ENCODE results near the gene SPEM3. TPM values are rescaled to one million over a fixed set of nuclear protein-coding genes. Genes with fewer than 3 reads are reported as not detected.

SPEM3 gene
- total RNA-seq: not detected in 3 replicates
- long read RNA-seq: 0 reads

GRCh38 chr17:7428557-7428956 is at the start of gene SPEM3:
Gene SPEM3 (plus strand): TSS chr17:7428857. CDS start chr17:7428903, 46 bp downstream.
- Mint-ChIP-seq H3K4me1 (ENCODE audit: low read depth) (no peaks in the 10 kb centered on the region), H3K27ac (ENCODE audit: unreplicated experiment) (no peak within 1 kb of the TSS), H3K36me3 (ENCODE audit: low read depth) (no peaks in the 10 kb centered on the region), H3K4me3 (ENCODE audit: unreplicated experiment) (no peak within 1 kb of the TSS), H3K27me3 (ENCODE audit: low read depth) (no peaks in the 10 kb centered on the region), H3K9me3 (ENCODE audit: low read depth) (no peaks in the 10 kb centered on the region)
- no peak for TF ChIP-seq CTCF (IDR thresholded peaks at IDR 0.05)
- no peak for DNase-seq (ENCODE audit: low spot score)

- no peak for DNase-seq (ENCODE audit: low spot score)
- H3K4me3 Mint-ChIP-seq (ENCODE audit: unreplicated experiment): no peak overlapping the region
- no peak overlapping the region for H3K27ac Mint-ChIP-seq (ENCODE audit: unreplicated experiment)
- peaks cover 10% of the 10 kb centered on the region for H3K4me1 Mint-ChIP-seq (ENCODE audit: low read depth)
- H3K27me3 Mint-ChIP-seq (ENCODE audit: low read depth): peaks cover 33% of the 10 kb centered on the region
- TF ChIP-seq CTCF (IDR thresholded peaks at IDR 0.05): no peak
- H3K36me3 Mint-ChIP-seq (ENCODE audit: low read depth): peaks cover 3% of the 10 kb centered on the region
- H3K9me3 Mint-ChIP-seq (ENCODE audit: low read depth): peaks cover 6% of the 10 kb centered on the region
Observed at GRCh38 chr17:7379134-7379533, 49.5 kb upstream of the SPEM3 start.

GRCh38 chr17:7380321-7380720 is 48.3 kb upstream of the SPEM3 start:
- Mint-ChIP-seq H3K36me3 (ENCODE audit: low read depth) (peaks cover 3% of the 10 kb centered on the region), H3K27me3 (ENCODE audit: low read depth) (peaks cover 33% of the 10 kb centered on the region), H3K4me1 (ENCODE audit: low read depth) (peaks cover 17% of the 10 kb centered on the region), H3K27ac (ENCODE audit: unreplicated experiment) (no peak overlapping the region), H3K9me3 (ENCODE audit: low read depth) (peaks cover 6% of the 10 kb centered on the region), H3K4me3 (ENCODE audit: unreplicated experiment) (peak overlapping the region; percentile 66)
- TF ChIP-seq CTCF (IDR thresholded peaks at IDR 0.05): no peak
- no peak for DNase-seq (ENCODE audit: low spot score)

DNA sequence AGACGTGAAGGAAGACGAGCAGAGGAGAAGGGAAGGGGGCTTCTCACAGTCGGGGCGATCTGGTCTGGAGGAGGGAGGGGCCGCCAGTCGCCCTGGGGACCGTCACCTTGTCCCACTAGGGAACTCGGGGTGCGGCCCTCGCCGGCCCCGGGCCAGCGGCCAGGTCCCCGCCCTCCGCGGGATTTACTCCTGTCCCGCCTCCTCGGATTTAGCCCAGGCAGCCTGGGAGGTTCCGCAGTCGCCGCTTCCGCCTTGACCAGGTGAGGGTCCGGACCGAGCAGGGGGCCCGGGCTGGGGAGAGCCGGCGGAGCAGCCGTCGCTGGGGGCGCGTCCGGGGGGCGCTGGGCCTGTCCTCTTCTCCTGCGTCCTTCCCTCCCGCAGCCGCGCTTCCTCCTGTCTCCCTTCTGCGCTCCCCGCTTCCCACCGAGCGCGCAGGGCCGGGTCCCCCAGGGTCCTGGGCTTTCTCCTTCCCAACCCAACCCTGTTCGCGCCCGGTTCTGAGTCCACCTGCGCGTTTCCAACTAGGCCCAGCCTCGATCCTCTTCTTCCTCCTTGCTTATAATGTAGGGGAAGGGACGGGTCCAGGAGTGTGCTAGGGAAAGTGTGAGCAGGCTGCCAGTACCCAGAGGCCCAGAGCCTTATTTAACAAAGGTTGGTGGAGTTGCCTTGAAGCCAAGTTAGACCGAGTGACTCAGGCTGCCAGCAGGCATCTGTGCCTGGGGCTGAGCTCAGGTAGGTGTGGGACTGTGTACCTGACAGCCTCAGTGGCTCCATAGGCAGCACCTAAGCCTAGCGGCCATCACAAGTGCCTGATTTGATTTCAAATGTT is 47.6 kb upstream of the SPEM3 start, which contains the start of gene TNK1:
TNK1 (plus strand) TSS at position 235 of the 829 bp plus-strand sequence. CDS start 1,838 bp downstream, outside the sequence.
- Mint-ChIP-seq H3K27me3 (ENCODE audit: low read depth) (peaks cover 33% of the 10 kb centered on the region), H3K27ac (ENCODE audit: unreplicated experiment) (no peak within 1 kb of the TSS), H3K9me3 (ENCODE audit: low read depth) (peaks cover 6% of the 10 kb centered on the region), H3K36me3 (ENCODE audit: low read depth) (peaks cover 3% of the 10 kb centered on the region), H3K4me3 (ENCODE audit: unreplicated experiment) (peak within 1 kb of the TSS; percentile 66), H3K4me1 (ENCODE audit: low read depth) (peaks cover 17% of the 10 kb centered on the region)
- no peak for TF ChIP-seq CTCF (IDR thresholded peaks at IDR 0.05)
- DNase-seq (ENCODE audit: low spot score): no peak

DNA sequence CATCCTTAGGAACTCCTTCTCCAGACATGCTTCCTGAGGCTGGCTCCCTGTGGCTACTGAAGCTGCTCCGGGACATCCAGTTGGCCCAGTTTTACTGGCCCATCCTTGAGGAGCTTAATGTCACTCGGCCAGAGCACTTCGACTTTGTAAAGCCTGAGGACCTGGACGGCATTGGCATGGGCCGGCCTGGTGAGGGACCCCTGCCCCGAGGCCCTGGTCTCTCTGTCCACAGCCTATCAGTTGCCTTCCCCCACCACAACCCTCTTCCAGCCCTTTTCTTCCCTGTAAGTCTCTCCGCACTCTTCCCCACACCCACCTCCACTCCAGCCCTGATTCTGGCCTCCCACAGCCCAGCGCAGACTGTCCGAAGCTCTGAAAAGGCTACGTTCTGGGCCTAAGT is 45.8 kb upstream of the SPEM3 start:
- peaks cover 4% of the 10 kb centered on the region for H3K36me3 Mint-ChIP-seq (ENCODE audit: low read depth)
- no peak overlapping the region for H3K4me3 Mint-ChIP-seq (ENCODE audit: unreplicated experiment)
- peaks cover 6% of the 10 kb centered on the region for H3K9me3 Mint-ChIP-seq (ENCODE audit: low read depth)
- DNase-seq (ENCODE audit: low spot score): no peak
- H3K4me1 Mint-ChIP-seq (ENCODE audit: low read depth): peaks cover 17% of the 10 kb centered on the region
- no peak overlapping the region for H3K27ac Mint-ChIP-seq (ENCODE audit: unreplicated experiment)
- TF ChIP-seq CTCF (IDR thresholded peaks at IDR 0.05): no peak
- H3K27me3 Mint-ChIP-seq (ENCODE audit: low read depth): peaks cover 30% of the 10 kb centered on the region

Measured in chondrocyte (in vitro differentiated cells).